Suppressor macrophage treated with lipopolysaccharide for 1 hour (primary cell): Measurements from ENCODE around the gene RHEX.

Source experiments
- DNase-seq, 3 donors: peaks; one replicate each; pipeline ENCODE4 v3.0.0-alpha.2; 2020 to 2022

The RHEX gene

GRCh38 chr1:206120406-206120805, 67.4 kb downstream of the RHEX start:
- no peak for DNase-seq

DNA sequence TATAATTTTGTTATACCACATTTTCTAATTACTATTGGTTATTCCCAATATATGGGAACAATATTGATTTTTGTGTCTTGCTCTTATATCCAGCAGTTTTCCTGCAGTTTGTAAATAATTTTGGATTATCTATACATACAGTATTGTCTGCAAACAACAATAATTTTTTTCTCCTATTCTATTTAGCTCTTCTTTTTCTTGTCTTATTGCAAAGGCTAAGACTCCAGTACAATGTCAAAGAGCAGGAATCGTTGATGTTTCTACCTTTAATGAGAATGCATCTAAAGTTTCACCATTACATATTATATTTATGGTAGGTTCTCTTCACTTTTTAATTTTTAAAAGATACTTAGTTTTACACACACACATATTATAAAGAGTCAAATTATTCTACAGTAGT, 68.3 kb downstream of the RHEX start:
- no peak for DNase-seq

DNA sequence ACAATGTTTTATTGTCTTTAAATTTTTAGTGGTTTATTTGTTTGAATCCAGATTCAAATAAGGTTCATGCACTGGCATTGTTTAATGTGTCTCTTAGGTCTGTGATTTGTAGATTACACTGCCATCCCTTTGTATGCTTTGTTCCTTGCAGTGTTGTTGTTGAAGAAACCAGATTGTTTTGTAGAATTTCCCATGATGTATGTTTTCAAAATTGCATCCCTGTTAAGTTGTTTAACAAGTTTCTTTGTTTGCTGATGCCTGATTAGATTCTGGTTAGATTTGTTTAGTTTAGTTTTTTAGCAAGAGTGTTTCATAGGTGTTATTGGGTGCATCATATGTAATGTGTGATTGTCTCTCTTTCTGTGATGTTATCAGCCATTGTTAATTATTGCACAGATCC, 69.7 kb downstream of the RHEX start:
- no peak for DNase-seq

- DNase-seq = no peak
Measured at GRCh38 chr1:206125346-206125745, 72.4 kb downstream of the RHEX start.

DNA sequence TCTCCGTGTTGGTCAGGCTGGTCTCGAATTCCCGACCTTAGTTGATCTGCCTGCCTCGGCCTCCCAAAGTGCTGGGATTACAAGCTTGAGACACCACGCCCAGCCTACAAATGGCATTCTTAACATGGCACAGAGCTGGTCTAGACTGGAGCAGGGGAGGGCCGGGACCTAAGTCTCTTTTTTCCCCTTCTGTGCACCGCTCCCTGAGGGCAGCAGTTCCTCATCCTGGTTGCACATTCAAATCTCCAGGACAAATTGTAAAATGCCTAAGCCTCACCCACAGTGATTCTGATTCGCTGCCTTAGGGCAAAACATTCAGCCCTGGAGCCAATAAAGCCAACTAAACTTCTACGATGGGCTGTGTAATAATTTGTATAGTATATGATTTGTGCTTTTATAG, 74.4 kb downstream of the RHEX start:
- no peak for DNase-seq

DNA sequence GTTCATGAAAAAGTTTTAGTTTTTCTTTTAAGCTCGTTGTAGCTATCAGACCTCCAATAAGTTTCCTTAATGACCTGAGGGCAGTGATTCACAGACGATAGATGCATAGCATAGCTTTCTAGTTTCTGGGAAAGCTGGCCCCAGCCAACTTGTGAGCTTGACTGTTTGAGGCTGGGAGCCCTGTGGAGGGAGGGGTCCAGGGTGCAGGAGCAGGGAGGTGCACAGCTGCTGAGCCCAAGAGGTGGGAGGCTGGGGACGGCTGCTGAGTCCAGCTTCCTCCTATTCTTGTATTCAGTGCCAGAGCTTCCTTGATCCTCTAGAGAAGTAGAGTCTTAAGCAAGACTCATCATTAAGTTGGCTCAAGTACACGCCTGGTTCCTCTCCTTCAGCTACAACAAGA, 75.2 kb downstream of the RHEX start:
- peak; percentile 58 to 66 (median 66) for DNase-seq

GRCh38 chr1:206131037-206131436, 78.1 kb downstream of the RHEX start:
- no peak for DNase-seq

DNA sequence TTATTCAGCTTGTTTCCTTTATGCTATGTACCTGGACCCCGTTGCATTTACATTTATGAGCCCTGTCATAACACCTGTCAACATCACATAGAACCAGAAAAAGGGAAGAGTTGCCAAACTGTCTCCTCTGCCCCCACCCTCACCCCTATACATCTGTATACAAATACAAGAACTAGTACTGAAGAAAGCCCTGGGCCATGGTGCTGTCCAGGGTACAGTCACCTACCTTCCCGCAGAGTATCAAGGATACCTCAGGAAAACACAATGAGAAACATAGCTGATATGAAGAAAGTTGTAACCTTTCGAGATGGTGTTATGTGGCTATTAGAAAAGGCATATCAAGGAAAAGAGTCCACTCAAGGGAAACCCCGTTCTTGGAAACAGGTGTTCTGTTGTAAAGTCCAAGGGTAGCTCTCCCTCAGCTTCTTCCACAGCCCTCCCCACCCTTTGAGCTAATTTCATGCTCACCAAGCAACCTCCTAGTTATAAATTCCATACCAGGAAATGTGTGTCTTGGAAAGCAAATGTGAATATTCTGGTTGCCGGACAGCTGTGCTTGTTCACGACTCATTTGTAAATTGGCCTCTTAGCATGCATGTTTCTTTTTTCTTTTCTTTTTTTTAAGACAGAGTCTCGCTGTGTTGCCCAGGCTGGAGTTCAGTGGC, 80.9 kb downstream of the RHEX start:
- DNase-seq = no peak

GRCh38 chr1:206135248-206135647, 82.3 kb downstream of the RHEX start:
- no peak for DNase-seq

- no peak for DNase-seq
Measured at GRCh38 chr1:206136241-206136640, 83.3 kb downstream of the RHEX start.

- DNase-seq = no peak
Measured at GRCh38 chr1:206142011-206142410, 89.0 kb downstream of the RHEX start.

DNA sequence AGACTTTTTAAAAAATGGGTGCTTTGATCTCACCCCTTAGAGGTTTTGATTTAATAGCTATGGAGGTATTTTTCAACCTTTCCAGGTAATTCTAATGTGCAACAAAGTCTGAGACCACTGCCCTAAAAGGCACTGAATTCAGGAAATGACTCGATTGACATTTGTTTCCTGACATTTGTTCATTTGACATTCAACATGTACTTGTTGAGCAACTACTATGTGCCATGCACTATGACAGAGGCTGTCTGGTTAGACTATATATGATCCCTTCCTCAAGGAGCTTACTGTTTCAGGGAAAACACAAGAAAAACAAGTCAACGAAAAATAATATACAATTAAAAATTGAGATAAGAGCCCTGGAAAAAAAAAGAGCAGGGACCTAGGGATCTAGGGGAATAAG, 89.8 kb downstream of the RHEX start:
- no peak for DNase-seq

- no peak for DNase-seq
Measured at GRCh38 chr1:206143537-206144172, 90.7 kb downstream of the RHEX start.

DNA sequence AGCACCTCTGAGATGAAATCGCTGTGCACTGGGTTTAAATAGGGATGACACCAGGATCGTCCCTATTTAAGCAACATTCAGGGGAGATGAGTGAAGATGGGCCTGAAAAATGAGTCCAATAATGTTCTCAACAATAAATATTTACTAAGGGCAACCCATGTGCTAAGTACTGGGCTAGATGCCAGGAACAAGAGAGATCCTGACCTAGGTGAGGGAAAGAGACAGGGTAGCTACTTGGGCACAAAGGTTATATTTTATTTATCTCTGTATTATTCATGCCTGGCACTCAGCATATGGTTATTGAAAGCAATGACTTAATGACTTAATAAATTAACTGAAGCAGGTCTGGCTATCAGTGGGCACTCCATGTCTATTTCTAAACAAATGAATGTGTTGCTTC, 91.6 kb downstream of the RHEX start:
- DNase-seq = no peak

DNA sequence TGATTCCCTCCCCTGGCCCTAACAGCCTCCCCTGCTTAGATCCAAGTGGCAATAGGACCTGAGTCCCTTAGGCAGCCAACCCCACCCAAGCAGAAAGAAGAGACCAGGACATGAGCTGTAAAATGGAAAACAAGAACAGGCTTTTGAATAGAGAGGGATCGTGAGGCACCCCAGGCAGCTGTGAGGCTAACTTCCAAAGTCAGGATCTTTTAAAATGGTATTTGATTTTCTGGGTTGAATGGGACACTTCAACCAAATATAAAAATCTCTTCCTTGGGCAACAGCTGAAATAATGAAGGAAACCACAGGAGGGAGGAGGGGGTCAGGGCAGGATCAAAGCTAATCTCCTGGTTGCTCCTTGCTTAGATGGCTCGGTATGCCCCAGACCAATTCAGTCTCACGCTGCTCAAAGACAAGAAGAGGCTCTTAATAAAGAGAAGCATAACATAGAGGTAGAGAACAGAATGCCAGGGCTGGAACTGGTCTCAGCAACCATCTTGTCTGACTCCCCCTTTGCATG, 92.9 kb downstream of the RHEX start:
- DNase-seq = no peak
